Body of pancreas (tissue), 4 donors: Measurements from ENCODE around the gene DLG2. TPM values are rescaled to one million over a fixed set of nuclear protein-coding genes. Genes with fewer than 3 reads are reported as not detected.
A peak's percentile ranks its signal among the peaks of the same experiment; 100 is the strongest.

Source experiments
- ATAC-seq: fragments of 150-250 bp; one replicate; pipeline ENCODE4 v1.9.1; 2016
- DNase-seq, 4 donors: peaks; one replicate each; pipeline ENCODE4 v3.0.0-alpha.2; 2019
- H3K27ac ChIP-seq, 4 donors: fragments of 200-600 bp; sonication (generic); 1 replicate in 3 of 4; 2 replicates in 1 of 4; pipeline versions ENCODE4 v1.5.1 to v1.6.1; 2016 to 2019; ENCODE audit warnings: mild to moderate bottlenecking in 1 of 4, mixed read lengths in 1 of 4, moderate library complexity in 1 of 4
- H3K27me3 ChIP-seq, 2 donors: fragments of 200-600 bp; sonication (generic); one replicate each; pipeline ENCODE4 v1.6.0; 2016; ENCODE audit warnings: mild to moderate bottlenecking in 1 of 2
- H3K36me3 ChIP-seq, 2 donors: fragments of 200-600 bp; sonication (generic); replicated peaks in 1 of 2; 2 replicates each; pipeline ENCODE4 v1.5.1; 2016; ENCODE audit warnings: low read depth in 2 of 2; ENCODE audit not compliant: insufficient read depth in 1 of 2
- H3K4me1 ChIP-seq: fragments of 200-600 bp; sonication (generic); one replicate; pipeline ENCODE4 v1.6.0; 2016
- H3K4me3 ChIP-seq, 2 donors: fragments of 200-600 bp; sonication (generic); 1 replicate in 1 of 2; 2 replicates in 1 of 2; pipeline ENCODE4 v1.5.1; 2016 to 2019
- H3K9me3 ChIP-seq, 3 donors: fragments of 200-600 bp; sonication (generic); 1 replicate in 2 of 3; 2 replicates in 1 of 3; pipeline ENCODE4 v1.5.1; 2016
- POLR2A ChIP-seq, 3 donors: fragments of 450-650 bp; IDR thresholded peaks; one replicate each; pipeline ENCODE4 v1.6.1; 2016; ENCODE audit warnings: antibody characterized with exemption in 3 of 3, mild to moderate bottlenecking in 2 of 3
- WGBS, 2 donors: methylation state at CpG; one replicate each; pipeline ENCODE4 v1.1.5; 2017; 5-methylcytosine and 5-hydroxymethylcytosine counted together
- intact Hi-C: fragments of 100-400 bp; cut with DNase I; formaldehyde crosslinking; loops from one replicate; pipeline ENCODE4 v1.15.1; 2023
- total RNA-seq, 2 donors: library from RNA; depleted of rRNA; stranded (reverse); fragments of >200 nt; gene quantifications; one replicate each; pipeline ENCODE4 v1.1.0, GENCODE V29; 2016
- TF ChIP-seq, protein P1 (sequence below), 7 experiments: fragments of 450-650 bp in 4 of 7; fragments of 200-600 bp in 3 of 7; sonication (generic) in 3 of 7; IDR thresholded peaks; one replicate each; pipeline ENCODE4 v1.5.1; 2016 to 2019; ENCODE audit warnings: antibody characterized with exemption in 7 of 7

Gene DLG2
- total RNA-seq, 2 donors from 2014 or later = 6.0 to 13.2 TPM

DNA sequence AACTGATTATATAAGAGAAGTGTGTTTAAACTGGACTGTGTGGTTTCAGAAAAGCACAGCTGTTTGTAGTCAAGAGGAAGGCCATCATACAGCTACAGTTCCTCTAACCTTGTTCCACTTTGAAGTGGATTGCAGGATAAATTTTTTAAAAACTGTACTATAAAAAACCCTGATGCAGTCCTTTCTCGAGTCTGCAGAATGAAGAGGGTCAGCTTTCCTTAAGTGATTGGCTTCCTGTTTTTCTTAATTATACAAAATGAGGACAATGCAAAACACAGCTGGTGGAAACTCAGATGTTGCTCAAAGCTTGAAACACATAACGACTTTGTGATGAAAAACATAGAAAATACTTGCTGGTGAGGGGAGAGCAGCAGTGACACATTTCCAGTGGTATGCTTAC is 1060.5 kb downstream of the DLG2 start:
- TF ChIP-seq POLR2A (IDR thresholded peaks at IDR 0.05) = no peak
- DNase-seq (no peak), ATAC-seq (no peak)
- Histone ChIP-seq H3K4me1 (peaks cover 6% of the 10 kb centered on the region), H3K27ac (no peak overlapping the region), H3K9me3 (no peaks in the 10 kb centered on the region), H3K27me3 (no peaks in the 10 kb centered on the region), H3K4me3 (no peak overlapping the region), H3K36me3 (no peaks in the 10 kb centered on the region)
- intact Hi-C loops = no loop called here
- 33 to 44% methylated on average over 2 of the region's 2 CpGs for WGBS, 2 donors

DNA sequence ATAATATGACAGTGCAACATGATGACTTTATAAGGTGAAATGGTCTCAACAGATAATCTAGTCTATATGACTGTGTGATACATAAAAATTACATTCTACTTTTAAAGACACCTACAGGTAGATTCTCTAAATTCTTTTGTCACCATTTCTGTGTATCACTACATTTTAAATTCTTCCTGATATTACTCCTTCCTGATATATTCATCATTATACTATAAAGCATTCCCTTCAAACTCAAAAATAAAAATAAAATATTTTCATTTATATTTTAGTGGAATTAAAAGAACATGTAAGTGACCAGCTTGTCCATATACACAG is 1062.3 kb downstream of the DLG2 start:
- no peaks in the 10 kb centered on the region for H3K9me3 ChIP-seq
- TF ChIP-seq POLR2A (IDR thresholded peaks at IDR 0.05) = no peak
- TF ChIP-seq, protein P1, sequence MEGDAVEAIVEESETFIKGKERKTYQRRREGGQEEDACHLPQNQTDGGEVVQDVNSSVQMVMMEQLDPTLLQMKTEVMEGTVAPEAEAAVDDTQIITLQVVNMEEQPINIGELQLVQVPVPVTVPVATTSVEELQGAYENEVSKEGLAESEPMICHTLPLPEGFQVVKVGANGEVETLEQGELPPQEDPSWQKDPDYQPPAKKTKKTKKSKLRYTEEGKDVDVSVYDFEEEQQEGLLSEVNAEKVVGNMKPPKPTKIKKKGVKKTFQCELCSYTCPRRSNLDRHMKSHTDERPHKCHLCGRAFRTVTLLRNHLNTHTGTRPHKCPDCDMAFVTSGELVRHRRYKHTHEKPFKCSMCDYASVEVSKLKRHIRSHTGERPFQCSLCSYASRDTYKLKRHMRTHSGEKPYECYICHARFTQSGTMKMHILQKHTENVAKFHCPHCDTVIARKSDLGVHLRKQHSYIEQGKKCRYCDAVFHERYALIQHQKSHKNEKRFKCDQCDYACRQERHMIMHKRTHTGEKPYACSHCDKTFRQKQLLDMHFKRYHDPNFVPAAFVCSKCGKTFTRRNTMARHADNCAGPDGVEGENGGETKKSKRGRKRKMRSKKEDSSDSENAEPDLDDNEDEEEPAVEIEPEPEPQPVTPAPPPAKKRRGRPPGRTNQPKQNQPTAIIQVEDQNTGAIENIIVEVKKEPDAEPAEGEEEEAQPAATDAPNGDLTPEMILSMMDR (IDR thresholded peaks at IDR 0.05) = no peak
- no peaks in the 10 kb centered on the region for H3K36me3 ChIP-seq
- ATAC-seq (no peak), DNase-seq (no peak)
- intact Hi-C loops = no loop called here
- no peak overlapping the region for H3K27ac ChIP-seq
- H3K27me3 ChIP-seq = no peaks in the 10 kb centered on the region
- H3K4me1 ChIP-seq = peaks cover 6% of the 10 kb centered on the region
- H3K4me3 ChIP-seq = no peak overlapping the region

DNA sequence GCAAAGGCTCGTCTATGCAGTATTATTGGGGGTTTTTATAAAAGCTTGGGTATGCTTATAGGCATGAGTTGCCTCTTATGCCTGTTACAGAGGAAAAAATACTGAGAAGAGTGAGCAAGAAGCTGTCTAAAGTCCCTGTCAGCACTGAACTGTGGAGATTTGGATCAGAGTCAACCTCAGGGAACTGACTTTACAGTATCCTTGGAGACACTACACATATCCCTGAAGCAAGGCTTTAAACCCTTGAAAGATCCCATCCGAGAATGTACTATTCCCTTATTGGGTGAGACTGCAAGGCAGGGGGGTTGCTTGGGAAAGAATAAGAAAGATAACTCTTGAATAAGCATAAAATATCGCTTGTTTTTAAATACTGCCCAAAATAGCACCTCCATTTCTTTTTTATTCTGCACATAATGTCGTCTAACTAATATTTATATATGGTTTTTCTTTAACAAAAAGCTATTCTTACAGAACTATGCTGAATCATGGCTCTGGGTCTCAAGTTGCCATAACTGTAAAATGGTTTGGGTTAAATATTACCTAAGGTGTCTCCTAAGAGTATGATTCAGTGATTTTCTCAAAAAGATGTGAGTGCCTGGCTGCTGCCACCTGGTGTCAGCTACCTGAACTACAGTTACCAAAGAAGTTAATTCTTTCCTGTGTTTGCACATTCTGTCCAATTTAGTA is 1062.8 kb downstream of the DLG2 start:
- DNase-seq = peak; percentile 59 to 73 (median 65)
- WGBS, 2 donors = 48 to 50% methylated on average over 4 of the region's 4 CpGs
- TF ChIP-seq, protein P1 (IDR thresholded peaks at IDR 0.05) = peak; percentile 70 to 94 (median 84)
- peak in 2 of 3 donors; percentile 19 to 34 for TF ChIP-seq POLR2A (IDR thresholded peaks at IDR 0.05)
- Histone ChIP-seq H3K9me3 (no peaks in the 10 kb centered on the region), H3K27ac (no peak overlapping the region), H3K4me3 (no peak overlapping the region), H3K4me1 (peaks cover 6% of the 10 kb centered on the region), H3K36me3 (no peaks in the 10 kb centered on the region), H3K27me3 (no peaks in the 10 kb centered on the region)
- intact Hi-C loops = no loop called here
- ATAC-seq = peak; percentile 97

DNA sequence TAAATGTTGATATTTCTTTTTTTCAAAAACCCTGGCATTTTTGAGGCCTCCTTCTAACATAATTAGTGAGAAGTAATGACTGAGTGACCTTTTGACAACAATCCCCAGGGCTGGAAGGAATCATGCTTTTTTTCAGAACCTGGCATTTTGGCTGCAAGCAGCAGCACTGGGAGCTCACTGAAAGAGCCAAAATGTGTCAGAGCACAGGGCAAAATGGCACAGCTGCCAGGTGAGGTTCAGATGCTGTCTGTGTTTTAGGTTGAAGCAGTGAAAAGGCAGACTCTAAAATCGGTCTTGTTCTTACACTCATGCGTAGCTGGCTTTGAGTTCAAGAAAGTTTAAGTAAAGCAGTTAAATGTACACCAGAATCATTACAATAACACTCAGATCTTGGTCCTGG is 1063.8 kb downstream of the DLG2 start:
- WGBS, 2 donors = 67 to 83% methylated on average over 2 of the region's 2 CpGs
- Histone ChIP-seq H3K27me3 (no peaks in the 10 kb centered on the region), H3K27ac (no peak overlapping the region), H3K9me3 (no peaks in the 10 kb centered on the region), H3K4me3 (no peak overlapping the region), H3K36me3 (no peaks in the 10 kb centered on the region), H3K4me1 (peaks cover 6% of the 10 kb centered on the region)
- DNase-seq (no peak), ATAC-seq (no peak)
- intact Hi-C loops = no loop called here
- no peak for TF ChIP-seq POLR2A (IDR thresholded peaks at IDR 0.05)
- TF ChIP-seq, protein P1 (IDR thresholded peaks at IDR 0.05) = no peak

DNA sequence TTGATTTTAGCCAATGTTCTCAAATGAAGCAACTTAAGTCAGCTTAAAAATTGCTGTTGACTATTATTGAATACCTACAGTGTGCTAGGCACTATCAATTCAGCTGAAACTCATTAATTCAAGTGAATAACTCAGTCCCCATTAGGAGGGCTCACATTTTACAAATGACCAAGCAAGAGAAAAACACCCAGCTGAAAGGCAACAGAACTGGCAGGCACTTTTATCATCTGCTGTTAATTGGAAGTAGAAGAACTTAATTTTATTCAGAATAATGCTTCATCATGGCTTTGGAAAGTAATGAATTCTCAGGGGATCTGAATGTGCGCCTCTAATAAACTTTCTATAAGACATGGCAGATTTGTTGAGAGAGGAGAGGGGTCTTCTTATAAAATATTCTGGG is 1066.9 kb downstream of the DLG2 start:
- no peak for ATAC-seq
- no peaks in the 10 kb centered on the region for H3K9me3 ChIP-seq
- H3K27ac ChIP-seq = no peak overlapping the region
- intact Hi-C loops = no loop called here
- no peak overlapping the region for H3K4me3 ChIP-seq
- 95 to 97% methylated on average over 1 of the region's 1 CpG for WGBS, 2 donors
- no peak for DNase-seq
- H3K4me1 ChIP-seq = peaks cover 6% of the 10 kb centered on the region
- no peak for TF ChIP-seq POLR2A (IDR thresholded peaks at IDR 0.05)
- TF ChIP-seq, protein P1 (IDR thresholded peaks at IDR 0.05) = no peak
- H3K36me3 ChIP-seq = no peaks in the 10 kb centered on the region
- H3K27me3 ChIP-seq = no peaks in the 10 kb centered on the region
